Fibroblast of the conjunctiva (primary cell): Measurements from ENCODE around the gene STIM2.
"Not testable (repeated sequence)": the region's sequence is repeated elsewhere in the genome, so short reads cannot be mapped to it uniquely, and the experiment has no call there.

Source experiments
- DNase-seq: peaks from one replicate; pipeline ENCODE4 v3.0.0-alpha.2; 2010; ENCODE audit warnings: low read depth

STIM2 gene

DNA sequence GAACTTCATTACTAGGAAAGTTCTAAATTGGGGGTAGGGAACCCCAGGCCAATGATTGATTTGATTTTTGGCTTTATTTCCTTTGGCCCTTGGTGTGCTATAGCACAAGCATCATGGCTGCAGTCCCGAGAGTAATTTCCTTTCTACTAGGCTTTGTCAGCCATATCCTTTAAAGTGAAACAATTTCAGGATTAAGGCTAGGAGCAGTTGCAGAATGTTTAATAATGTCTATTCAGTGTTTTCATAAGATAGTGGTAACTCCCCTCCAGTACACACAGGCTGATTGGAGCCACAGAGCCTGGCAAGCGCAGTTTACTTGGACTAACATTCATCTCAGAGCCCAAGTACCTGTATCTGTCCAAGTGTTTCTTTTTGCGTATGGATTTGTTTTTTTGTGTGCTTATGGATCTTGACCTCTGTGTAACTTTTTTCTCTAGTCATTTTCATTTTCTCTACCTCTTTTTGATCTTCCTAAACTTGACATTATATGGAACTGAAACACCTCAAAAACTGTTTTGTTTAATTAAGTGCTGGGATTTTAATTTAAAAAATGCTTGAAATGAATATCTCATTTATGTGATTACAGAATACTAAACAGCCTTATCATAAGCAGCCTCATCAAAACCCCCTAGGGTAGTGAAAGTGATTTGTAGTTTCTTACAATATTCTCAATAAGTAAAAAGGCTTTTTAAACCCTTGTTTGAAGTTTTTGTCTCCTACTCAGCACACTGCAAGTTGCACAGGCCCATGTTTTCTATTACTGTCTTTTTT lies 7.5 kb downstream of the STIM2 start:
- DNase-seq = no peak

- DNase-seq = no peak
Measured at GRCh38 chr4:26870576-26871262, 10.1 kb downstream of the STIM2 start.

DNA sequence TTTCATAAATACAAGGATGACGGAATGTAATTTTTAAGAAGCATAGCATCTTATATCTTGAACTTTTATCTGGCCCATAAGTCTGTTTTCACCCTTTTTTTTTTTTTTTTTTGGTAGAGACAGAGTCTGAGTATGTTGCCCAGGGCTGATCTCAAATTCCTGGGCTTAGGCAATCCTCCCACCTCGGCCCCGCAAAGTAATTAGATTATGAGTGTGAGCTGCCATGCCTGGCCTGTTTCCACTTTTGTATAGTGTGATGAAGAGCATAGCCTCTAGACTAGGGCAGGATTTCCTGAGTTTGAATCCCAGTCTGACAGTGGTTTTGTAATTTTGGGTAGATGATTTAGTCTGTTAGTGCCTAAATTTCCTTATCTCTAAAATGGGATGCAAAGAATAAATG lies 11.0 kb downstream of the STIM2 start:
- DNase-seq = peak; percentile 26

GRCh38 chr4:26873391-26874026 lies 12.9 kb downstream of the STIM2 start:
- DNase-seq = no peak

DNA sequence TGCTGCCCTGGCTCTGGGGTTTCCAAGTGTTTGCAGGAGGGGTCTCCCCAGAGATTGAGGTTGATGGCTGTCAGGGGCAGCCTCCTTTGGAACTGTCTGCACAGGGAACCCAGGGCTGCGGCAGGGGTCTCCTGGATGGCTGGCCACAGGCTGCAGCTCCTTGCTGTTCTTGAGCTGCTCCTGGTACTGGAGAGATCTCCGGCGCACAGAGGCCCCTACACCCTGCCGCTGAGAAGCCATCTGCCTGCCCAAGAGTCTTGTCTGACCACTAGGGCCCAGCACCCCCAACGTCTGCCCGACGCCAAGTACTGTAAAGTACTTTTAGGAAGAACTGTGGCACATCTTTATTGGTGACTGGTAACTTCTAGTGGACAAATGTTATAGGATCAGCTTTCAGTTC lies 13.5 kb downstream of the STIM2 start:
- no peak for DNase-seq

GRCh38 chr4:26877406-26877805 lies 16.8 kb downstream of the STIM2 start:
- DNase-seq = no peak

DNA sequence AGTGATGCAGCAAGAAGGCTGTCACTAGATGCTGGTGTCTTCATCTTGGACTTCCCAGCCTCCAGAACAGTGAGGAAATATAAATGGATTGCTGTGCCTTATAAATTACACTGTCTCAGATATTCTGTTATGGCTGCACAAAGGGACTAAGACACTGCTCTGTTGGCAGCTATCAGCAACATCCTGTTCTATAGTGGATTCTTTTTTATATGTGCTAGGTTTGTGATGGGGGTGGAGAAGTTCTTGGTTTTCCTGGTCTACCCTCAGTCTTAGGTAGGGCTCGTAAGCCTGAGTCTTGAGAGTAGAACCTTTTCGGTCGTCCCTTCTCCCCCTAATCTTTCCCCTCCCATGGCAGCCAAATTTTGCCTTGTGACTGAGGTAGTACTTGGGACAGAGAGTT lies 17.3 kb downstream of the STIM2 start:
- DNase-seq = no peak

DNA sequence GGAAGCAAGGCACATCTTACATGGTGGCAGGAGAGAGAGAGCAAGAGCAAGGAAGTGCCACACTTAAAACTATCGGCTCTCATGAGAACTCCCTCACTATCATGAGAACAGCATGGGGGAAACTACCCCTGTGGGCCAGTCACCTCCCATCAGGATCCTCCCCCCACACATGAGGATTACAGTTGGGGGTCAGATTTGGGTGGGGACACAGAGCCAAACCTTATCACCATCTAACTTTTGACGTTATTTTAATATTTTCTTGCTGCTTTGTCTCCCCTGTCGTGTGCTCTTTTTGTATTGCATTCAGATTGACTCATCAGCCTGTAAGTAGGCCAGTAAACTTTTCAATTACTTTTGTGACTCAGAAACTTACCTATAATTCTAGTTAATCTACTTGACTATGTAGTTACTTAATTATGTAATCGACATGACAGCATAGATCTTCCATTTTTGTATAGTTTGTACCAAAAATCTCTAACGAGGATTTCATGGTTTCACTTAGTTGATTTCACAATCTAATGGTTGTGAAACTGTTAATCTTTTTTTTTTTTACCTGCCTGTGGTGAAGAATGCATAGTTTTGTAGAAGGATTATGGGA lies 18.3 kb downstream of the STIM2 start:
- DNase-seq = no peak

- DNase-seq = no peak
Measured at GRCh38 chr4:26879805-26880204, 19.2 kb downstream of the STIM2 start.

GRCh38 chr4:26884026-26884425 lies 23.4 kb downstream of the STIM2 start:
- no peak for DNase-seq

DNA sequence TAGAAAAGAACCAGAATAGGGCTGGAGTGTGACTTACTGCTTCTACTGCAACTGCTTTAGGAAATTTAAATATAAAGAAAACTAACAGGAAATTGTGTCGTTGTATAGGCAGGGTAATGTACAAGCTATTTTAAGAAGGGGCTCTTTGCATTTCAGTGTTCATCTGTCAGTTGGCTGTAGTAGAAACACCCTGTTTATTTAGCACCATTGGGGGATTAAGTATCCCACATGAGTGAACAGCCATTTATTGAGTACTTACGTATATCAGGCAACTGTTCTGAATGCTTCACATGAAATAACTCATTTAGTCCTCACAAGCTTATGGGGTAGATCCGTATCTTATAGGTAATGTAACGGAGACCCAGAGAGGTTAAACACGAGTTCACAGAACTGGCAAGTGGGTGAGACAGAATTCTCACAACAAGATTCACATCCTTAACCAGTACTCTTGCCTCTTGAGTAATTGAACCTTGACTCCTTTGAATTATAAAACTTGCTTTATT lies 23.9 kb downstream of the STIM2 start:
- DNase-seq = no peak

GRCh38 chr4:26885912-26886274 lies 25.3 kb downstream of the STIM2 start:
- DNase-seq = no peak

DNA sequence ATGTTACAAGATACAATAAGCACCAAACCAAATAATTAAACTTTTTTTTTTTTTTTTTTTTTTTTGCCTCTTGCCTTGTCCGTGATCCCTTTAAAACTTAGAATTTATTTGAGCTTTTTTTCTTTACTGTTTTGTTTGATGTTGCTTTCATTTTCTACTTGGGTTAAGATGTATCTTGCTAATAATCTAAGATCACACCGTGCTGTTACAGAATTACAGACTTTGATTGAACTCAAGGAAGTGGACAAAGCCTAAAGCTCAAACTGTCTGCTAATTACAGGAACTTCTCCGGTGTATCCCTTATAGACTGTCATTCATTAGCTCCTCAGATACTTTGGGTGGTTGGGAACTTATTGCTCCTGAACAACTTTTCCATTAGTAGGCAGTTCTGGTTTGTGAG lies 26.5 kb downstream of the STIM2 start:
- no peak for DNase-seq

DNA sequence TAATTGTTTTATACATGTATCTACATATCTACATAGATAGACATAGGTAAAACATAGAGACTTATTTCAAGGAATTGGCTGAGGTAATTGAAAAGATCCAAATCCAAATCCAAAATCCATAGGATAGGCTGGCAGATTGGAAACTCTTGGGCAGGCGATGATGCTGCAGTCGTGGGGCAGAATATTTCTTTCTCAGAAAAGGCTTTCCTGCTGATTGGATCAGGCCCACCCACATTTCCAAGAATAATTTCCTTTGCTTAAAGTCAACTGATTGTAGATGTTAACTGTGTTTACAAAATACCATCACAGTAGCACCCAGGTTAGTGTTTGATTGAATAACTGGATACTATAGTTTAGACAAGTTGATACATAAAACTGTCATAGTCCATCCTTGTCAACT lies 27.2 kb downstream of the STIM2 start:
- DNase-seq = no peak

- no peak for DNase-seq
Measured at GRCh38 chr4:26889356-26889755, 28.7 kb downstream of the STIM2 start.

- no peak for DNase-seq
Measured at GRCh38 chr4:26891054-26891453, 30.4 kb downstream of the STIM2 start.

DNA sequence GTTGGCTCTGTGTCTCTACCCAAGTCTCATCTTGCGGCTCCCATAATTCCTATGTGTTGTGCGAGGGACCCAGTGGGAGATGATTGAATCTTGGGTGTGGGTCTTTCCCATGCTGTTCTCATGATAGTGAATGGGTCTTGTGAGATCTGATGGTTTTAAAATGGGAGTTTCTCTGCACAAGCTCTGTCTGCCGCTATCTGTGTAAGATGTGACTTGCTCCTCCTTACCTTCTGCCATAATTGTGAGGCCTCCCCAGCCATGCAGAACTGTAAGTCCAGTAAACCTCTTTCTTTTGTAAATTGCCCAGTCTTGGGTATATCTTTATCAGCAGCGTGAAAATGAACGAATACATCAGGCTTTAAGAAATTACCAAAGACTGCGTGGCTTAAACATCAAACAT lies 31.2 kb downstream of the STIM2 start:
- DNase-seq = no peak

- no peak for DNase-seq
Measured at GRCh38 chr4:26892480-26893150, 32.0 kb downstream of the STIM2 start.

GRCh38 chr4:26893491-26893890 lies 32.9 kb downstream of the STIM2 start:
- DNase-seq = no peak

DNA sequence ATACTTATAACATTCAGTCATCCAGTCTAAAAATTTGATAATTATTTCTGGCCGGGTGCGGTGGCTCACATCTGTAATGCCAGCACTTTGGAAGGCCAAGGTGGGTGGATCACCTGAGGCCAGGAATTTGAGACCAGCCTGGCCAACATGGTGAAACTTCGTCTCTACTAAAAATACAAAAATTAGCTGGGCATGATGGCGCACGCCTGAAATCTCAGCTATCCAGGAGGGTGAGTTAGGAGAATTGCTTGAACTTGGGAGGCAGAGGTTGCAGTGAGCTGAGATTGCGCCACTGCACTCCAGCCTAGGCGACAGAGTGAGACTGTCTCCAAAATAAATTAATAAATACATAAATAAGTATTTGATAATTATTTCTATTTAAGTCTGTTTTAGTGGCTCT lies 34.2 kb downstream of the STIM2 start:
- DNase-seq = not testable (repeated sequence)

GRCh38 chr4:26896636-26897035 lies 36.0 kb downstream of the STIM2 start:
- no peak for DNase-seq

- no peak for DNase-seq
Measured at GRCh38 chr4:26899991-26900390, 39.4 kb downstream of the STIM2 start.
